Loucy (cell line): ENCODE measurements around the gene NAT8L.

Experiments
- H2AFZ ChIP-seq: fragments of 200-600 bp; sonication (generic); 2 replicates; pipeline ENCODE4 v1.6.0; 2016; ENCODE audit warnings: antibody characterized with exemption, mild to moderate bottlenecking, low read length, moderate library complexity
- H3F3A ChIP-seq: fragments of 200-600 bp; 2 replicates; pipeline ENCODE4 v1.6.0; 2016; ENCODE audit warnings: antibody characterized with exemption, low read depth, mild to moderate bottlenecking
- H3K27me3 ChIP-seq: fragments of 200-600 bp; sonication (generic); 2 replicates; pipeline ENCODE4 v1.6.1; 2014; ENCODE audit warnings: low read length, mild to moderate bottlenecking; ENCODE audit not compliant: insufficient read depth, poor library complexity, severe bottlenecking
- H3K36me3 ChIP-seq: fragments of 200-600 bp; sonication (generic); 2 replicates; pipeline ENCODE4 v1.6.1; 2016; ENCODE audit warnings: low read length; ENCODE audit not compliant: insufficient read depth
- H3K4me1 ChIP-seq: fragments of 200-600 bp; sonication (generic); 2 replicates; pipeline ENCODE4 v1.5.1; 2014; ENCODE audit warnings: low read length, mild to moderate bottlenecking; ENCODE audit not compliant: insufficient read depth, poor library complexity, severe bottlenecking
- H3K4me2 ChIP-seq: fragments of 200-600 bp; sonication (generic); 2 replicates; pipeline ENCODE4 v1.6.0; 2014; ENCODE audit warnings: antibody characterized with exemption, low read length, low read depth, mild to moderate bottlenecking; ENCODE audit not compliant: poor library complexity, severe bottlenecking
- H3K4me3 ChIP-seq: fragments of 200-600 bp; sonication (generic); 2 replicates; pipeline ENCODE4 v1.5.1; 2014; ENCODE audit warnings: low read length, mild to moderate bottlenecking, mixed read lengths; ENCODE audit not compliant: poor library complexity, severe bottlenecking
- H3K79me2 ChIP-seq: fragments of 200-600 bp; sonication (generic); 2 replicates; pipeline ENCODE4 v1.6.1; 2014; ENCODE audit warnings: low read length; ENCODE audit not compliant: insufficient read depth
- H3K9ac ChIP-seq: fragments of 200-600 bp; sonication (generic); 2 replicates; pipeline ENCODE4 v1.6.0; 2014; ENCODE audit warnings: mild to moderate bottlenecking, low read depth, low read length, moderate library complexity; ENCODE audit not compliant: poor library complexity, severe bottlenecking
- H3K9me2 ChIP-seq: fragments of 200-600 bp; sonication (generic); replicated peaks from 2 replicates; pipeline ENCODE4 v1.6.1; 2016; ENCODE audit warnings: low read depth, low read length, mixed read lengths
- H3K9me3 ChIP-seq: fragments of 200-600 bp; sonication (generic); 2 replicates; pipeline ENCODE4 v1.6.1; 2014; ENCODE audit warnings: mild to moderate bottlenecking, antibody characterized with exemption, low read length, low read depth; ENCODE audit not compliant: insufficient read depth
- H4K20me1 ChIP-seq: fragments of 200-600 bp; sonication (generic); 2 replicates; pipeline ENCODE4 v1.6.0; 2014; ENCODE audit warnings: antibody characterized with exemption, low read length, mild to moderate bottlenecking; ENCODE audit not compliant: insufficient read depth, poor library complexity, severe bottlenecking
- CTCF ChIP-seq: fragments of 200-600 bp; sonication (generic); conservative IDR thresholded peaks from 2 replicates; pipeline ENCODE4 v1.5.1; 2014; ENCODE audit warnings: mild to moderate bottlenecking, antibody characterized with exemption, low read length
- EZH2phosphoT487 ChIP-seq: fragments of 200-600 bp; IDR thresholded peaks from 2 replicates; pipeline ENCODE4 v1.6.1; 2018; ENCODE audit warnings: antibody characterized with exemption, mild to moderate bottlenecking, moderate library complexity, borderline replicate concordance

The NAT8L gene

DNA sequence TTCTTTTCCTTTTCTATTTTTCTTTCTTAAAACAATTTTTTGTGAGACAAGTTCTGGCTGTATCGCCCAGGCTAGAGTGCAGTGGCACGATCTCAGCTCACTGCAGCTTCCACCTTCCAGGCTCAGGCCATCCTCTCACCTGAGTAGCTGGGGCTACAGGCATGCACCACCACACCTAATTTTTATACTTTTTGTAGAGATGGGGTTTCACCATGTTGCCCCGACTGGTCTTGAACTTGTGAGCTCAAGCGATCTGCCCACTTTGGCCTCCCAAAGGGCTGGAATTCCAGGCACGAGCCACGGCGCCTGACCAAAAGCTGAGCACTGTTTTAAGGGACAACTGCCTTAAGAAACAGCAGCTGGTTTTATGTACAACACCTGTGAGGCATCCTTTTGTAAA, 9.3 kb upstream of the NAT8L start:
- H3K4me3 ChIP-seq = no peak overlapping the region
- no peak overlapping the region for H2AFZ ChIP-seq
- TF ChIP-seq CTCF = no peak
- TF ChIP-seq EZH2phosphoT487 = no peak
- H3K27me3 ChIP-seq = no peaks in the 10 kb centered on the region
- no peaks in the 10 kb centered on the region for H3K36me3 ChIP-seq
- no peaks in the 10 kb centered on the region for H3K79me2 ChIP-seq
- no peaks in the 10 kb centered on the region for H3K4me1 ChIP-seq
- no peaks in the 10 kb centered on the region for H3K9me3 ChIP-seq
- H4K20me1 ChIP-seq = no peaks in the 10 kb centered on the region
- H3K4me2 ChIP-seq = no peak overlapping the region
- H3K9ac ChIP-seq = no peak overlapping the region
- no peaks in the 10 kb centered on the region for H3K9me2 ChIP-seq
- H3F3A ChIP-seq = no peaks in the 10 kb centered on the region

DNA sequence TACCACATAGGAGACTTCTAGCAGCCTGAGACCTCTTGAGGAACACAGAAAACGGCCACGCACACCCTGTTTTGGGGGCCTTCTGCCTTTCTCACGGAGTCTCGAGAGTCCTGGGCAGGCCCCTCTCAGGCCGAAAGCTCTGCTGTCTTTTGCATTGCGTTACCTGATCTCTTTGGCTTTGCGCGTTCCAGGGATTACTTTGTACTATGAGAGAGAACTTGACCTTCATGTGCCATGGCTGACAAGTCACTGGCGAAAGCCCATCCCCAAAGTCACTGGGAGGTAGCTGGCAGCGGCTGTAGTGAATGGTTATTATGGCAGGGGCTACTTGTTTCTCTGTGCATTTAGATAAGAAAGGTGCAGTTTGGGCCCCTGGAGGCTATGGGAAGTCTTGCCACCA, 8.0 kb upstream of the NAT8L start:
- Histone ChIP-seq H3K4me1 (no peaks in the 10 kb centered on the region), H3K79me2 (no peaks in the 10 kb centered on the region), H4K20me1 (no peaks in the 10 kb centered on the region), H3K9me2 (no peaks in the 10 kb centered on the region), H3F3A (no peaks in the 10 kb centered on the region), H2AFZ (no peak overlapping the region), H3K4me2 (no peak overlapping the region), H3K36me3 (no peaks in the 10 kb centered on the region), H3K9me3 (no peaks in the 10 kb centered on the region), H3K4me3 (no peak overlapping the region), H3K9ac (no peak overlapping the region), H3K27me3 (no peaks in the 10 kb centered on the region)
- TF ChIP-seq CTCF = no peak
- TF ChIP-seq EZH2phosphoT487 = no peak

DNA sequence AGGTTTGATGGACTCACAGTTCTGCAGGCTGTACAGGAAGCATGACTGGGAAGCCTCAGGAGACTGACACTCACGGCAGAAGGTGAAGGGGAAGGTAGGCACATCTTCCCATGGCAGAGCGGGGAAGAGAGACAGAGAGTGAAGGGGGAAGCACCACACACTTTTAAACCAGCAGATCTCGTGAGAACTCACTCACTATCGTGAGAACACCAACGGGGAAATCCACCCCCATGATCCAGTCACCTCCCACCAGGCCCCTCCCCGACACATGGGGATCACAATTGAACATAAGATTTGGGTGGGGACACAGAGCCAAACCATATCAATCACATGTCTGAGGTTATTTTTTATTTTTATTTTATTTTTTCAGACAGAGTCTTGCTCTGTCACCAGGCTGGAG, 4.9 kb upstream of the NAT8L start:
- H3K36me3 ChIP-seq = no peaks in the 10 kb centered on the region
- no peak overlapping the region for H3K4me2 ChIP-seq
- H2AFZ ChIP-seq = no peak overlapping the region
- H3K4me1 ChIP-seq = no peaks in the 10 kb centered on the region
- no peaks in the 10 kb centered on the region for H3K9me3 ChIP-seq
- TF ChIP-seq CTCF = no peak
- no peak for TF ChIP-seq EZH2phosphoT487
- H3F3A ChIP-seq = no peaks in the 10 kb centered on the region
- no peaks in the 10 kb centered on the region for H3K79me2 ChIP-seq
- peaks cover 4% of the 10 kb centered on the region for H3K27me3 ChIP-seq
- H3K4me3 ChIP-seq = no peak overlapping the region
- no peaks in the 10 kb centered on the region for H3K9me2 ChIP-seq
- no peak overlapping the region for H3K9ac ChIP-seq
- H4K20me1 ChIP-seq = no peaks in the 10 kb centered on the region
